ENCODE results near the gene PRR14.
"Not testable (repeated sequence)": the region's sequence is repeated elsewhere in the genome, so short reads cannot be mapped to it uniquely, and the experiment has no call there.

Gene PRR14

DNA sequence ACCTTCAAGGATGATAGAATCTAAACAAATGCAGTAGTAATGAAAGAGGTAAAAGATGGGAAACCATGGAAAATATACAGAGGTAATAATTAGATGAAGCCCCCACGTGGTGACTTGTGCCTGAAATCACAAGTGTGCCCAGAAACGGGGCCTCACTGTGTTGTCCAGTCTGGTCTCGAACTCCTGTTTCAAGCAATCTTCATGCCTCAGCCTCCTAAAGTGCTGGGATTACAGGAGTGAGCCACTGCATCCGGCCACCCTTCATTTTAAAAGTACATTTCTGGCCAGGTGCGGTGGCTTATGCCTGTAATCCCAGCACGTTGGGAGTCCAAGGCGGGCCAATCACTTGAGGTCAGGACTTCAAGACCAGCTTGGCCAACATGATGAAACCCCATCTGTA is 14.2 kb upstream of the PRR14 start:
- no peaks in the 10 kb centered on the region for H3K27me3 ChIP-seq (replicated peaks; ENCODE audit: control insufficient read depth, insufficient read depth, low read length)
- H3K36me3 ChIP-seq (ENCODE audit: control insufficient read depth, insufficient read depth, low read length, severe bottlenecking), result no peaks in the 10 kb centered on the region
- no peaks in the 10 kb centered on the region for H3K9me3 ChIP-seq (ENCODE audit: control insufficient read depth, low read length)
- no peak overlapping the region for H3K4me3 ChIP-seq (ENCODE audit: low read length)
- no peak for DNase-seq (ENCODE audit: low read depth)
- H3K4me1 ChIP-seq (ENCODE audit: control insufficient read depth, insufficient read depth, low read length), result peaks cover 6% of the 10 kb centered on the region
- no peak overlapping the region for H3K9ac ChIP-seq (ENCODE audit: low read length)

DNA sequence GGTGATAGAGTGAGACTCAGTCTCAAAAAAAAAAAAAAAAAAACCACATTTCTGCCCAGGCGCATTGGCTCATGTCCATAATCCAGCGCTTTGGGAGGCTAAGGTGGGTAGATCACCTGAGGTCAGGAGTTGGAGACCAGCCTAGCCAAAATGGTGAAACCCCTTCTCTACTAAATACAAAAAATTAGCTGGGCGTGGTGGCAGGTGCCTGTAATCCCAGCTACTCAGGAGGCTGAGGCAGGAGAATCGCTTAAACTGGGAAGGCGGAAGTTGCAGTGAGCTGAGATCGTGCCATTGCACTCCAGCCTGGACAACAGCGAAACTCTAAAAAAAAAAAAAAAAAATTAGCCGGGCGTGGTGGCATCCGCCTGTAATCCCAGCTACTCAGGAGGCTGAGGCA is 13.6 kb upstream of the PRR14 start:
- not testable (repeated sequence) for H3K9ac ChIP-seq (ENCODE audit: low read length); H3K9me3 ChIP-seq (ENCODE audit: control insufficient read depth, low read length); H3K4me3 ChIP-seq (ENCODE audit: low read length); H3K4me1 ChIP-seq (ENCODE audit: control insufficient read depth, insufficient read depth, low read length); H3K36me3 ChIP-seq (ENCODE audit: control insufficient read depth, insufficient read depth, low read length, severe bottlenecking); DNase-seq (ENCODE audit: low read depth); H3K27me3 ChIP-seq (replicated peaks; ENCODE audit: control insufficient read depth, insufficient read depth, low read length)

DNA sequence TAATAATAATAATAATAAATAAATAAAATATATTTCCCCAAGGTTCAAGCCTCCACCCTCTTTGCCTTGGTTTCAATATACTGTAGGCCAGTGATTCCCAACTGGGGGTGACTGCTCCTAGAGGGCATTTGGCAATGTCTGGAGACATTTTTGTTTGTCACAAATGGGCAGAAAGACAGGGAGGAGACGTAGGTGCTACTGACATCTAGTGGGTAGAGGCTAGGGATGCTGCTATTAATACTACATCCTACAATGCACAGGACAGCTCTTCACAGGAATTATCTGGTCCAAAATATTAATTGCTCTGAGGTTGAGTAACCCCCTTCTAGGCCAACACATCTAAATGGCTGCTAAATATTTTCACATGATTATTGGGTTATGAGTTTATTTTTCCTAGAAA is 12.8 kb upstream of the PRR14 start:
- peak; percentile 56 for DNase-seq (ENCODE audit: low read depth)
- no peaks in the 10 kb centered on the region for H3K9me3 ChIP-seq (ENCODE audit: control insufficient read depth, low read length)
- no peaks in the 10 kb centered on the region for H3K36me3 ChIP-seq (ENCODE audit: control insufficient read depth, insufficient read depth, low read length, severe bottlenecking)
- H3K9ac ChIP-seq (ENCODE audit: low read length), result no peak overlapping the region
- peaks cover 6% of the 10 kb centered on the region for H3K4me1 ChIP-seq (ENCODE audit: control insufficient read depth, insufficient read depth, low read length)
- H3K4me3 ChIP-seq (ENCODE audit: low read length), result no peak overlapping the region
- H3K27me3 ChIP-seq (replicated peaks; ENCODE audit: control insufficient read depth, insufficient read depth, low read length), result no peaks in the 10 kb centered on the region

DNA sequence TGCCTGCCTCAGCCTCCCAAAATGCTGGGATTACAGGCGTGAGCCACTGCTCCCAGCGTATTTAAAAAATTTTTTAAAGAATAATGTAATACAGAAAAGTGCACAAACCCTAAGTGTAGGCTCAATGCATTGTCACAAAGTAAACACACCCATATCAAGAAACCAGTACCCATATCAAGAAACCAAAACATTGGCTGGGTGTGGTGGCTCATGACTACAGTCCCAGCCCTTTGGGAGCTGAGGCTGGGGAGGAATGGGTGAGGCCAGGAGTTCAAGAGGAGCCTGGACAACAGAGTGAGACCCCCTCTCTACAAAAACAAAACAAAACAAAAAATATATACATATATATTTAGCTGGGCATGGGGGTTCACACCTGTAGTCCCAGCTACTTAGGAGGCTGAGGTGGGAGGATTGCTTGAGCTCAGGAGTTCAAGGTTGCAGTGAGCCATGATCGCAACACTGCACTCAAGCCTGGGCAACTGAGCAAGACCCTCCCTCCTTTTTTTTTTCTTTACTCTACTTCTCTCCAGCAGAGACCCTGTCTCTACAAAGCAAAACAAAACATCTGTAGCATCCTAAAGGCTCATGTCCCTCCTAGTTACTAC is 9.3 kb upstream of the PRR14 start:
- H3K27me3 ChIP-seq (replicated peaks; ENCODE audit: control insufficient read depth, insufficient read depth, low read length), result no peaks in the 10 kb centered on the region
- H3K4me1 ChIP-seq (ENCODE audit: control insufficient read depth, insufficient read depth, low read length), result no peaks in the 10 kb centered on the region
- no peaks in the 10 kb centered on the region for H3K9me3 ChIP-seq (ENCODE audit: control insufficient read depth, low read length)
- no peak overlapping the region for H3K4me3 ChIP-seq (ENCODE audit: low read length)
- no peak overlapping the region for H3K9ac ChIP-seq (ENCODE audit: low read length)
- no peaks in the 10 kb centered on the region for H3K36me3 ChIP-seq (ENCODE audit: control insufficient read depth, insufficient read depth, low read length, severe bottlenecking)
- DNase-seq (ENCODE audit: low read depth), result no peak

DNA sequence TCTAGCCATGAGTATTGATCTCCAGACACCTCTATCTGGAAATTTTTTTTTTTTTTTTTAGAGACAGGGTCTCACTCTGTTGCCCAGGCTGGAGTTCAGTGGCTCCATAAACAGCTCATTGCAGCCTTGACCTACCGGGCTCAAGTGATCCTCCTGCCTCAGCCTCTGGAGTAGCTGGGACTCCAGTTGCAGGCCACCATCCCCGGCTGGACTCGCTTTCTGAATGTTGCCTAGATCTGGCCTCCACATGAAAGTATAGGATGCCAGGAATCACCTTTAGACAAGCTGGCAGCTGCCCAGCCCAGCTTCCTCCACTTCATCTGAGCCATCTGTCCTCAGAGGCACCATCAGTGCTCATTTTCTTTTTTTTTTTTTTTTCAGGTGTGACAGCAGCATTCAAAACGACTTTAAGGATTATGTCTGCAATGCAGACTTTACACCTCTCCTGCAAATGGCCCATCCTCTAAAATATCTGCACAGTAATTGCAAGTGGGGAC is 6.4 kb upstream of the PRR14 start:
- no peak overlapping the region for H3K4me3 ChIP-seq (ENCODE audit: low read length)
- no peaks in the 10 kb centered on the region for H3K9me3 ChIP-seq (ENCODE audit: control insufficient read depth, low read length)
- no peaks in the 10 kb centered on the region for H3K36me3 ChIP-seq (ENCODE audit: control insufficient read depth, insufficient read depth, low read length, severe bottlenecking)
- H3K27me3 ChIP-seq (replicated peaks; ENCODE audit: control insufficient read depth, insufficient read depth, low read length), result no peaks in the 10 kb centered on the region
- no peaks in the 10 kb centered on the region for H3K4me1 ChIP-seq (ENCODE audit: control insufficient read depth, insufficient read depth, low read length)
- no peak for DNase-seq (ENCODE audit: low read depth)
- no peak overlapping the region for H3K9ac ChIP-seq (ENCODE audit: low read length)

DNA sequence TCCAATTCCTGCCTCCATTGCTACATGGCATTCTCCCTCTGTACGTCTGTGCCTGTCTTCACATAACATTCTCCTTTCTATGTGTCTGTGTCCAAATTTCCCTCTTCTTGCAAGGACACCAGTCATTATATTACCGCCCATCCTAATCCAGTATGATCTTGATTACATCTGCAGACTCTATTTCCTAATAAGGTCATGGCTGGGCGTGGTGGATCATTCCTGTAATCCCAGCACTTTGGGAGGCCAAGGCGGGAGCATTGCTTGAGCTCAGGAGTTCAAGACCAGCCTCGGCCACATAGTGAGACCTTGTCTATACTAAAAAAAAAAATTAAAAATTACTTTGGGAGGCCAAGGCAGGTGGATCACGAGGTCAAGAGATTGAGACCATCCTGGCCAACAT is 5.0 kb upstream of the PRR14 start:
- no peak for DNase-seq (ENCODE audit: low read depth)
- H3K36me3 ChIP-seq (ENCODE audit: control insufficient read depth, insufficient read depth, low read length, severe bottlenecking), result no peaks in the 10 kb centered on the region
- H3K9me3 ChIP-seq (ENCODE audit: control insufficient read depth, low read length), result no peaks in the 10 kb centered on the region
- no peak overlapping the region for H3K9ac ChIP-seq (ENCODE audit: low read length)
- H3K4me1 ChIP-seq (ENCODE audit: control insufficient read depth, insufficient read depth, low read length), result peaks cover 6% of the 10 kb centered on the region
- no peak overlapping the region for H3K4me3 ChIP-seq (ENCODE audit: low read length)
- H3K27me3 ChIP-seq (replicated peaks; ENCODE audit: control insufficient read depth, insufficient read depth, low read length), result no peaks in the 10 kb centered on the region

DNA sequence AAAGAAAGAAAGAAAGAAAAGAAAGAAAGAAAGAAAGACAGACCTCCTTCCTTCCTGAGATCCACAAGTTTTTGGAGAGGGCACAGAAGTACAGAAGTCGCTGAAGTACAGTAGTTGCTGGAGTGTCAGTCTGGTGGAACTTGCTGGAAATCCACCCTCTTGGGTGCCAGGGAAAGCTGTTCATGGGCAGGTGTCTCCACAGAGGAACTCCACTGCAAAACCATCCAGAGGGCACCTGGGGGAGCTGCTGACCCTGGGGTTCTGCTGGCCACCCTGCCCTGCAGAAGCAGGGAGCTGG is 3.5 kb upstream of the PRR14 start:
- Histone ChIP-seq H3K36me3 (ENCODE audit: control insufficient read depth, insufficient read depth, low read length, severe bottlenecking) (no peaks in the 10 kb centered on the region), H3K27me3 (replicated peaks; ENCODE audit: control insufficient read depth, insufficient read depth, low read length) (no peaks in the 10 kb centered on the region), H3K4me3 (ENCODE audit: low read length) (no peak overlapping the region), H3K9ac (ENCODE audit: low read length) (no peak overlapping the region), H3K4me1 (ENCODE audit: control insufficient read depth, insufficient read depth, low read length) (peaks cover 12% of the 10 kb centered on the region), H3K9me3 (ENCODE audit: control insufficient read depth, low read length) (no peaks in the 10 kb centered on the region)
- DNase-seq (ENCODE audit: low read depth), result no peak

DNA sequence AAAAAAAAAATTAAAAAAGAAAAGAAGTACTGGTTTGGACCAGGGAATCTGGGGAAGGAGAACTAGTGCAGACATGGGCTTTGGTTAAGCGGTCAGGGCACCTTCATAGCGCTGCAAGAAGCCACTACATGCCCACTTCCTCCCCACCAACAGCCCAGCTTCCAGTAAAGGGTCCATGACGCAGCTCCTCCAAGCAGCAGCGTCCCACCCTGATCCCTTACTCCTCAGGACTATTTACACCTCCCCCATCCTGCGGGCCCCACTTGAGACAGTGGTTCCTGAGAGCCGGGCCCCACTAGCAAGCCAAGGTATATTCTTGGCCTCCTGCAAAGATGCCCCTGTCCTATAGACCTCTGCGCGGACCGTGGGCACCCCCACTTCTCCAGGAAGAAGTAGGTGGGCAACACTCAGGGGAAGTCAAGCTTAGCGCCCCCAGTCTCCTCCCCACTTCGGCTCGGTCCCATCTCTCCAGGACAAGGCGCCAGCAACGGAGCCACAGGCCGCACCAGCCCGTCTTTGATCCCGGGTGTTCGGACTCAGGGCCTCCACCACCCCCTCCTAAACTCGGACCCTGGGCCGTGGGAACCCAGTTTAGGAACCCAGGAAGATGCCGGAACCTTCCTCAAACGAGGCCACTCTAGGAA is 913 bp upstream of the PRR14 start:
- peak overlapping the region; percentile 93 for H3K9ac ChIP-seq (ENCODE audit: low read length)
- H3K4me3 ChIP-seq (ENCODE audit: low read length), result peak overlapping the region; percentile 96
- peaks cover 17% of the 10 kb centered on the region for H3K36me3 ChIP-seq (ENCODE audit: control insufficient read depth, insufficient read depth, low read length, severe bottlenecking)
- H3K4me1 ChIP-seq (ENCODE audit: control insufficient read depth, insufficient read depth, low read length), result peaks cover 14% of the 10 kb centered on the region
- DNase-seq (ENCODE audit: low read depth), result no peak
- H3K9me3 ChIP-seq (ENCODE audit: control insufficient read depth, low read length), result no peaks in the 10 kb centered on the region
- no peaks in the 10 kb centered on the region for H3K27me3 ChIP-seq (replicated peaks; ENCODE audit: control insufficient read depth, insufficient read depth, low read length)

DNA sequence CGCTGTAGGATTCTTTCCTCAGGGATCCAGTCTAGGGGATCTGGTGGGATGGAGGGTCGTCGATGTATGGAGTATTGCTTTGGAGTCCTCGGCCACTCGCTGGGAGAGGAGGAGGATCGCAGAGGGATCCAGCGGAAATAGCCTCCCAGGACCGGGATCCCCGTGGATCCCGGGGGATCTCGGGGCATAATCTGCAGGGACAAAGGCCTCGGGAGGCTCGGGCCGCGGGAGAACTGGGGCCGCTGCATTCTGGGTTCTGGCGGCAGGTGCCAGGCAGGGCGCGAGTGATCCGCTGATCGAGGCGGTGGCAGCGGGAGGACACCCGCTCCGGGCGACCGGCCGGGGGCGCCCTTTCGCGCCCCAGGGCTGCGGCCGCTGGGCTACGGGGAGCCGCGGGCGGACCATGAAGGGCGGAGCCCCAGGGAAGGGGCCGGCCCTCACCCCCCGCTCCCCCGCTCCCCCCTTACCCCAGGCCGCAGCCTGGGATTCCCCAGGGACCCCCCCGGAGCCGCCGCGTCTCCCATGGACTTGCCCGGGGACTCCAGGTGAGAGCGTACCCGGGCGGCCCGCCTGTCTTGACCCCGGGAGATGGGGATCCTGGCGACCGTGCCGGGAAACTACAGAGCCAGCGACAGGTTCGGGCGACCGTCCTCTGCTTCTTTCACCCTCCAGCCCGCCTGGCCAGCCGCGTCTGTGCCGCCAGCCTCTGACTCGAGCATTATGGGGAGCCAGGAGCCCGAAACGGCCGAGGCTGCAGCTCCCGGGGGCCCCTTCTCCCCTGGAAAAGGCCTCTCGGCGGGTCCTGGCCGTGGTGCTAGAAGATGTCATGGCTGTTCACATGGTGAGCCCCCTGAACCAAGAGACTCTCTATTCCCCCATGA is 604 bp downstream of the PRR14 start:
- Histone ChIP-seq H3K4me3 (ENCODE audit: low read length) (peak overlapping the region; percentile 96), H3K36me3 (ENCODE audit: control insufficient read depth, insufficient read depth, low read length, severe bottlenecking) (peaks cover 32% of the 10 kb centered on the region), H3K9ac (ENCODE audit: low read length) (peak overlapping the region; percentile 93), H3K9me3 (ENCODE audit: control insufficient read depth, low read length) (no peaks in the 10 kb centered on the region), H3K4me1 (ENCODE audit: control insufficient read depth, insufficient read depth, low read length) (peaks cover 14% of the 10 kb centered on the region), H3K27me3 (replicated peaks; ENCODE audit: control insufficient read depth, insufficient read depth, low read length) (no peaks in the 10 kb centered on the region)
- DNase-seq (ENCODE audit: low read depth), result peak; percentile 85

DNA sequence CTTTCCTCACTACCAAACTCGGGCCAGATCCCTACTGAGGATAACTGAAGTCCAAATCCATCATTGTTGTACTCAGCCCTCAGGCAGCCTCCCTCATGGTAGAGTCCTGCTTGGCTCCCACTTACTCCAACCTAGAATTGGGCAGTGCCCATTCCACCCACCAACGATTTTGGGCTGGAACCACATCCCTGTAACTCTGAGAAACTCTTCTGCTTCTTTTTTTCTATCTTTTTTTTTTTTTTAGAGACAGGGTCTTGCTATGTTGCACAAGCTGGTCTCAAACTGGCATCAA is 1.2 kb downstream of the PRR14 start:
- H3K9me3 ChIP-seq (ENCODE audit: control insufficient read depth, low read length), result no peaks in the 10 kb centered on the region
- H3K4me1 ChIP-seq (ENCODE audit: control insufficient read depth, insufficient read depth, low read length), result peaks cover 19% of the 10 kb centered on the region
- peak overlapping the region; percentile 93 for H3K9ac ChIP-seq (ENCODE audit: low read length)
- DNase-seq (ENCODE audit: low read depth), result no peak
- H3K4me3 ChIP-seq (ENCODE audit: low read length), result peak overlapping the region; percentile 96
- no peaks in the 10 kb centered on the region for H3K27me3 ChIP-seq (replicated peaks; ENCODE audit: control insufficient read depth, insufficient read depth, low read length)
- peaks cover 37% of the 10 kb centered on the region for H3K36me3 ChIP-seq (ENCODE audit: control insufficient read depth, insufficient read depth, low read length, severe bottlenecking)

DNA sequence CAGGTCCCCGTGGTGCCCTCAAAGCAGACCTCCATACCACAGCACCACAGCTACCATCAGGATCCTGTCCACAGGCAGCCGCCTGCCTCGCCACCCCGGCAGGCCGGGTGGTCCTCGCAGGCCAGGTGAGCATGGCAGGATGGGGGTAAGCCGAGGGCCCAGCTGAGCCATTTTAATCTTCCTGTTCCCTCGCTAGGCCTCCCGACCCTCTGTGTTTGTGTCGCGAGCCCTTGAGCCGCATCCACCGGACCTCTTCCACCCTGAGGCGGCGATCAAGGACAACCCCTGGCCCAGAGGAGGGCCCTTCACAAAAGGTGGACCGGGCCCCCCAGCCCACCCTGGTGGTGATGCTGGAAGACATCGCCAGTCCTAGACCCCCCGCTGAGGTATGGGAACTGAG is 2.0 kb downstream of the PRR14 start:
- Histone ChIP-seq H3K36me3 (ENCODE audit: control insufficient read depth, insufficient read depth, low read length, severe bottlenecking) (peaks cover 37% of the 10 kb centered on the region), H3K27me3 (replicated peaks; ENCODE audit: control insufficient read depth, insufficient read depth, low read length) (no peaks in the 10 kb centered on the region), H3K4me1 (ENCODE audit: control insufficient read depth, insufficient read depth, low read length) (peaks cover 26% of the 10 kb centered on the region), H3K4me3 (ENCODE audit: low read length) (no peak overlapping the region), H3K9ac (ENCODE audit: low read length) (peak overlapping the region; percentile 93), H3K9me3 (ENCODE audit: control insufficient read depth, low read length) (no peaks in the 10 kb centered on the region)
- no peak for DNase-seq (ENCODE audit: low read depth)

Measured in adipocyte (in vitro differentiated cells).